ENCODE measurements around the gene GRHPR.
"Not testable (repeated sequence)": the region's sequence is repeated elsewhere in the genome, so short reads cannot be mapped to it uniquely, and the experiment has no call there.

Gene GRHPR

DNA sequence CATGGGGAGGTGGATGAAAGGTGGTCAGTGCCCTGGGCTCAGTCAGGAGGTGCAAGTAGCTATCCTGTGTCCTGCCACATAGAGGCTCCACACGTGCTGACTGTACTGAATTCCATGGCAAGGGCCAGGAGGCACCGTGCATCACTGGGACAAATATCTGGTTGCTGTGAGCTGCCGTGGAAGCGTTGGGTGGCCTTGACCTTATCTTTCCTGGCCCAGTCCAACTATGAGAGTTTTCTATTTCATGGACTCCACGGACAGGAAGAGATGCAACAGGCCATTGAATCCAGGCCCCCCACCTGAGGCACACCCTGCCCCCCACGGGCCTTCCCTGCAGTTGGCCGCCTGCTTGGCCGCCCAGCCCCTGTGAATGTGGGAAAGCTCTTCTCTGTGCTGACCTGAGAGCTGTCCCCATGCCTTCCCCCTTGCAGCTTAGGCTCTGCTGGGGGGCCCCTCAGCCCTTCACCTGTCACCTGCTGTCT is 1.7 kb downstream of the GRHPR start:
- no peak for DNase-seq

DNA sequence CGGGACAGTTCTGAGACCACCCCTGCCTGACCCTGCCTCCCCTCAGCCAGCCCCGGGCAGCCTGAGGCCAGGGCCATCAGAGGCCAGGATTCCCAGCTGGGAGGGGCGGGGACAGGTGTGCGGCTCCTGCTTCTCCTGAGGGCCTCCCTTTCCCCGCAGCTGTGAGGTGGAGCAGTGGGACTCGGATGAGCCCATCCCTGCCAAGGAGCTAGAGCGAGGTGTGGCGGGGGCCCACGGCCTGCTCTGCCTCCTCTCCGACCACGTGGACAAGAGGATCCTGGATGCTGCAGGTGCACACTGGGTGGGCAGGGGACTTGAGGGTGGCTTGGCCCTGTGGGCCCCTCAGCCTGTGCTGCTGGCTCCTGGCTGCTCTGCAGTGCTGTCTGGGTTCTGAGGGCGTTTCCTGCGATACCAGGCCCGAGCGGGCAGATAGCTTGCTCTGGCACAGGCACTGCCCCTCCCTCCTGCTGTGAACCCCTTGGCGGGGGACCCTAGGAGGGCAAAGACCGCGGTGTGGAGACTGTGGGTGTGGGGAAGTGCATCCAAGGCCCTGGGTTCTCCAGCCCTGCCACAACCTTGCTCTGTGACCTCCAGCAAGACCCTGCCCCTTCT is 2.3 kb downstream of the GRHPR start:
- no peak for DNase-seq

DNA sequence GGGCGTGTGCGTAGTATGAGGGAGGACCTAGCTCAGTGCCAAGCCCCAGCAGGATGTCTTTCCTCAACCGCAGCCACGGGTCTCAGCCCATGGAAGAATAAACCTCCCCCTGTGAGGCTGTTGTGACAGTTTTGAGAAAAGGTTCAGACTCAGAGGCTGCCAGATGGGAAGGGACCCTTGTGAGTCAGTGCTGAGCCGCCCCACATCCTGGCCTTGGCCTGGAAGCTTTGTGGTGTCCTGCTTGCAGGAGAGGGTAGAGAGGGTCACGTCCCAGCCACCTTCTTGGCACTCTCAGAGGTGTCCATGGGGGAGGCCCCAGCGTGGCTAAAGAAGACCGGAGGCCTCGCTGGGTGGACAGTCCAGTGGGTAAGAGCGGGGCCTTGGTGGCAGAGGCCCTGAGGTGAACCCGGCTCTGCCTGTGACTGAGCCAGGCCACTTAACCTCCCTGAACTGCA is 2.8 kb downstream of the GRHPR start:
- DNase-seq = no peak

DNA sequence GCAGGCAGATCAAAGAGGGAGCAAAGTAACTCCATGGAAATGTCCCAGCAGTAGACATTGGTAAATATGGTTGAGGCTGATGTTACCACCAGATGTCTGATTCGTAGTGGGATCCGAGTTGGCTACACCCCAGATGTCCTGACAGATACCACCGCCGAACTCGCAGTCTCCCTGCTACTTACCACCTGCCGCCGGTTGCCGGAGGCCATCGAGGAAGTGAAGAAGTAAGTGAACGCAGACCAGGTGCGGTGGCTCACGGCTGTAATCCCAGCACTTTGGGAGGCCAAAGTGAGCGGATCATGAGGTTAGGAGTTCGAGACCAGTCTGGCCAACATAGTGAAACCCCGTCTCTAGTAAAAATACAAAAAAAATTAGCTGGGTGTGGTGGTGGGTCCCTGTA is 3.9 kb downstream of the GRHPR start:
- not testable (repeated sequence) for DNase-seq

DNA sequence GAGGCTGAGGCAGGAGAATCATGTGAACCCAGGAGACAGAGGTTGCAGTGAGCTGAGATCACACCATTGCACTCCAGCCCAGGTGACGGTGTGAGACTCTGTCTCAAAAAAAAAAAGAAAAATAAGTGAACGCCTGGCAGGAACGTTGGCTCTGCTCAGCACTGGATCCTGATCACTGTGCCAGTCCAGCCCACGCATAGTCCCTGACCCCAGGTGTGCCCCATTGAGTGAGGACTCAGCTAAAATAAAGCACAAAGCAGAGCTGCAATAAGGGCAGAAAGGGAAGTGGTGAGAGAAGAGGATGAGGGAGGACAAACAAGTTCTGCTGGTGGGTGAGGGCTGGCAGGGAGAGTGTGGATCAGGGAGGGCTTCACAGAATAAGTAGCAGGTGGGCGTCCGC is 4.3 kb downstream of the GRHPR start:
- no peak for DNase-seq

DNA sequence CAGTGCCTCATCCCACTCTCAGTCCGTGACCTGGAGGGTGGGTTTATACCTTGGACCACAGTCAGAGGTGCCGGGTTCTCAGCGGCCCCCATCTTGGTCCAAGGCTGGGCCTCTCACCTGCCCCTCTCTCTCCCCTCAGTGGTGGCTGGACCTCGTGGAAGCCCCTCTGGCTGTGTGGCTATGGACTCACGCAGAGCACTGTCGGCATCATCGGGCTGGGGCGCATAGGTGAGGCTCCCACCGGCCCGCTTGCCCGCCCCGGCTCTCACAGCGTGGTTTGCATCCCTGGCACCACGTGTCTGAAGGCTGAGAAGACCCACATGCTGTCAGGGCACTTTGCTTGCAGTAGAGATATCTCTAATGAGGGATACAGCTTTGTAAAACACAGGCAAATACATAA is 5.8 kb downstream of the GRHPR start:
- DNase-seq = no peak

DNA sequence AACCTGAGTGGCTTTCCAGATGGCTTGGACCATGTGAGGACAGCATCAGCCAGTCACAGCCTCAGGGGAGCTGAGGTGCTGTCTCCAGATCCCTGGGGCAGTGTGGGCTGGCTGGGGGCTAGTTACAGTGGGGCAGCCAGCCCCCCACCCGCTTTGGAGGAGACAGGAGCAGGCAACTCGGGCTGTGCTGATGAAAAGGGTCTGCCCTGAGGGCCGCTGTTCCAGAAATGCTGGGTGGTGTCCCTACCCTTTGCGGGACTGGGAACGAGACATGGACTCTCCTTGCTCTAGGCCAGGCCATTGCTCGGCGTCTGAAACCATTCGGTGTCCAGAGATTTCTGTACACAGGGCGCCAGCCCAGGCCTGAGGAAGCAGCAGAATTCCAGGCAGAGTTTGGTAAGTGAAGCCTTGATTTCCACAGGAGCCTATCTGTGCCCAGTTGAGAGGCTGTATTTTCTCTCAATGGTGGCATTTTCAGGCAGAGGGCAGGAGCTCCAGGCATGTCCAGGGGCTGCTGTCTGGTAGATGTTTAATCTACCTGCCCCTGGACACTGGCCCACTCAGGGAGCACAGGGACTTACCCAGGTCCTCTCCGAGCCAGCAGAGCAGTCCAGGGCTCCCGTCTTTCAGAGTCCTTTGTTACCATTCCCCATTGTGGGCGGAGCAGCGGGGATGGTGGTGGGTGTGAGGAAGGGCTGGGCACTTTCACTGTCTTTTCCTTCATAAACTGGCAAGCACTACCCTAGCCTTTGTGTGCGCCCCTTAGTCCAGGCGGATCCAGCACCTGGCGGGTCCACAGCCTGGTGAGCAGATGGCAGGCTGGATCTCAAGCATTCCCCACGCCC is 7.2 kb downstream of the GRHPR start:
- no peak for DNase-seq

DNA sequence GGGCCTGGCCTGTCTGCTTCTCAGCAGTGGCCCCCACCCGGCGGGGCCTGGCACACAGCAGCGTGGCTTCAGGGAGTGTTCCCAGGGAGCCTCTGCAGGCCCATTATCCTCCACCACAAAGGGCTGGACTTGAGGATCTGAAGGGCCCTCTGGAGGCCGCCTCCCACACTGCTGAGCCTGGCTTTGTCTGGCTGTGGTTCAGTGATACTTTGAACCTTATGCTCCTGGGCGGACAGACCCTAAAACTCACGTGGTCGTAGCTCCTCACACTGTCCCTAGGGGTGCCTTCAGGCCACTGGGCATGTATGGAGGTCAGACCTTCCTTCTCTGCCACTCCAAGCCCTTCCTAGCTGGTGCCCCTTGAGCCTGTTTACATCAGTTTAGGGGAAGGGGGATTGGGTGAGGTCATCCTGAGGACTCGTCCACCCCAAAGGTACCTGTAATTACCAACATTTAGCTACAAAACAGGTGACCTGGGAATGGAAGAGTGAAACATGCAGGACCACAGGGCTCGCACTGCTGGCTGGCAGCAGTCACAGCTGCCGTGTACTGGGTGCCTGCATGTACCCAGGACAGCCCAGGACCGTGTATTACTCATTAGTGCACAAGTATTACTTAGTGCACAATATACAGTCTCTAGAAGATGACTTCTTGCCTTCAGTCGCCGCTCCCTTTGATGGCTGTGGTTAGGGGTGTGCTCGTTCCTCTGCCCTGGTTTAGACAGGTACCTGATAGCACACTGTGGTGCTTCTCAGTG is 8.5 kb downstream of the GRHPR start:
- DNase-seq = peak; percentile 35

DNA sequence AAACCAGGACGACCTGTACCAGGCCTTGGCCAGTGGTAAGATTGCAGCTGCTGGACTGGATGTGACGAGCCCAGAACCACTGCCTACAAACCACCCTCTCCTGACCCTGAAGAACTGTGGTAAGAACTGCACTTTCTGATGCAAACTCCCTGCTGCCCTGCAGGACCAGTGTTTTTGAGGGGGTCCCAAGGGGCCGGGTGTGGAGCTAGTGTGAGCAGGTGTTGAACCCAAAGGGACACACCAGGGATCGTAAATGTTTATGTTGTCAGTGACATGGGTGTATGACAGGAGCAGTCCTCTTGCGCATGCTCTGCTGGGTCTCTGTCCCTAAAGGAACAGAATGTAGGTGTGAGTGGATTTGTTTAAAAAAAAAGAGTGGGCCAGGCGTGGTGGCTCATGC is 9.5 kb downstream of the GRHPR start:
- no peak for DNase-seq

DNA sequence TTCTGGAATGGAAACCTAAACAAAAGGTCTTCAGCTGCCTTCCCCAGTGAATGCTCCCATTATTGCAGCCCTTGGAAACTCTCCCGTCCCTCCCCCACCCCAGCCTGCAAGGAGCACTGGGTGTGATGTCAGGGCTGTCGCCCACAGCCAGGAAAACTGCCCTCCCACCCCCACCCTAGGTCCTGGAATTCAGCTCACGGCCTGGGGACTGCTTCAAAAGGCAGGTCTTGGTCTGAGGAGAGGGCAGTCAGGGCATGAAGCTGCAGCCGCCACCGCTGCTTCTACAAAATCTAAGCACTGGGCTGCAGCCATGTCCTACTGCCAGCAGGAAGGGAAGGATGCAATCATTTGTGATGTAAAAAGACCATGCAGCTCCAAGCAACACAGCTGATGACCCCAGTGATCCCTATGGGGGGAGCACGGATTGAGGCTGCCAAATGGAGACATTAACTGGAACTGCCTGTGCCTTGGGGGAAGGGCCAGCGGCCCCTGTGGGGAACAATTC is 11.4 kb downstream of the GRHPR start:
- no peak for DNase-seq

DNA sequence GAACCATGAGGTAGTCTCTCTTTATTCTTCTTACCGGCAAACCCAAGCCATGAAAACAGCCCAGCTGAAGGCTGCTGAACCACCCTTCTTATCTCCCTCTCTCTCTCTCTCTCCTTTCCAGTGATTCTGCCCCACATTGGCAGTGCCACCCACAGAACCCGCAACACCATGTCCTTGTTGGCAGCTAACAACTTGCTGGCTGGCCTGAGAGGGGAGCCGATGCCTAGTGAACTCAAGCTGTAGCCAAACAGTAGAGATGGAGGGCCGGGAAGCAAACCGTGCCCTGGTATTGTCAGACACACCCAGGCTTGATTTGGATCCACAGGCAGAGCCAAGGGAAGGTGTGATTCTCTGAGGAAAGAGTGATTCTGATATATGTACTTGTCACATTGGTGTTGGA is 14.0 kb downstream of the GRHPR start:
- no peak for DNase-seq

DNA sequence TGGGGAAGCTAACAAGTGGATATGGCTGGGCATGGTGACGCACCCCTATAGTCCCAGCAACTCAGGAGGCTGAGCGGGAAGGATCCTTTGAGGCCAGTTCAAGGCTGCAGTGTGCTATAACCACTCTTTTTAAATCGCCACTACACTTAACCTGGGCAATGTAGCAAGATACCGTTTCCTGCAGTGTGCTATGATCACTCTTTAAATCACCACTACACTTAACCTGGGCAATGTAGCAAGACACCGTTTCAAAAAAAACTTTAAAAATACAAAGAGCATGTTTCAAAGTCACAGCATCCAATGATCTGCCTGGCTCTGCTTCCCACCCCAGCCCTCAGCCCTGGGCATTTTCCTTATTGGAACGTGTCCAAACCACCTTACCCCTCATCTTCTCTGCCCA is 14.5 kb downstream of the GRHPR start:
- DNase-seq = no peak

DNA sequence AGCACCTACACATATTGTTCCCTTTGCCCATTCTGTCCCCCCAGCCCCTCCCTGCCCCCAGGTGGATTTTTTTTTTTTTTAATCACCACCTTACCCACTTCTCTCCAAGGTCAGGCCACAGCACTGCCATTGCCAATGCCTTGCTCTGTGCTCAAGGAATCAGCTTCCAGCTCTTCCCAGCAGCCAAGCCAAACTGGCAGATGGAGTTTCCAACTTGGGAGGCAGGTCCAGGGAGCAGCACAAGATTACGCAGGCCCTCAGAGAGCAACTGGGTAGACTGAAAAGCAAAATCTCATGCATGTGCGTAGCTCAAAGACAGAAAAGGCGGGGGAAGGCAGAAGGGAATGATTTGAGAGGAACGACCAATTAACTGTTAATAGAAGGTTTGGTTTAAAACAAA is 15.1 kb downstream of the GRHPR start:
- no peak for DNase-seq

DNA sequence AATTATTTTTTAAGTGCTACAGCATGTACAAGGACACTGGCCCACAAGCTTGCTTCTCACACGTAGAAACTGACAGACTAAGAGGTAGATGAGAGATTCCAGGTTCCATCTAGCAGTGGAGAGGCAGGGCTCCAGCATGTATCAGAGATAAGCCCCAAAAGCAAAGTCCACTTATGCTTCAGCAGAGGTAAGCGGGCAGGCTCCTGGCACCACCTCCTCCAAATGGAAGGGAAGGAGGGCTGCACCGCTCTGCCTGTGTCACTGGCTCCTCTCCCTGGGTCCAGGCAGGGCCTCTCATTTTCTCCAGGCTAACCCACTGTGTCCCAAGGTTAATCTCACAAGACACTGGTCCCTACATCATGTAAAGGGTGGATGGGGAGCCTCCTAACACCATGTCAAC is 15.9 kb downstream of the GRHPR start:
- no peak for DNase-seq

DNA sequence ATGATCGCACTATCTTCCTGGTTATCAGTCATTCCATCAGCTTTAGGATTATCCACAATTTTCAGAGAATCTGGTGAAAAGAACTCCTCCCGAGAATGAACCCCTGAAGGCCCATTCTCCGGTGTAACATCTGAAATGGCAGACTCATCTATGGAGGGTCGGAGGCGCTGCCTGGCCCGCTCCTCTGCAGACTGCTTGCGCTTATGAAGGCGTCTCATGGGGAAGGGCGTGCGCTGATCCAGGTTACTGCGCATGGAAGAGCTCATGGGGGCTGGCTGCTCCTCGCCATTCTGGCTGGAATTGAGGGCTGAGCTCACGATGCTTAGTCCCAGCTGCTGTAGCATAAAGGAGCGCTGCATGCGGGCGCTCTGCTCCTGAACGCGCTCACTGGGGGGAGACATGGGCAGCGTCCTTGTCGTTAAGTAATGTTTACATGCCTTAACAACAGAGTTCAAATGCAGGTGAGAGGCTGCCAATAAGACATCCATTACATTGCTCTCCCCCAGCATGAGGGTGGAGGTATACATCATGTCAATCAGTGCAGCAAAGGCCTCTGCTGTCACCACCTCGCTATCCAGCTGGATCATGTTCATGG is 19.4 kb downstream of the GRHPR start:
- no peak for DNase-seq

DNA sequence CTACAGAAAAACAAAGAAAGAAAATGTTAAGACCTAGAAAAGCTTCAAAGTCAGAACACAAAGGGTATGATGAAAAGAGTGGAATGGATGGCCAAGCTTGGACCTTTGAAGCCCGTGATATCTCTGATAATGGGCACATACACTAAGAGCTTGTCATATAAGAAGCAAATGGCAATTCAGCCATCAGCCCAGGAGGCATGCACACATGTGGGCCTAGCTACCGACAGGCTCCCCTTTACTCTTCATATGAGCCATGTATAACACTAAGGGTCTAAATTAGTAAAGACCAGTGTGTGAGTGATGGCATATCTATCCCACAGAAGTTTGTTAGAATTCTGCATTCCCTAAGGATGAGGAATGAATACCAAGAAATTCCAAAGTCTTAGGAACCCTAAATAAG is 20.1 kb downstream of the GRHPR start:
- no peak for DNase-seq

DNA sequence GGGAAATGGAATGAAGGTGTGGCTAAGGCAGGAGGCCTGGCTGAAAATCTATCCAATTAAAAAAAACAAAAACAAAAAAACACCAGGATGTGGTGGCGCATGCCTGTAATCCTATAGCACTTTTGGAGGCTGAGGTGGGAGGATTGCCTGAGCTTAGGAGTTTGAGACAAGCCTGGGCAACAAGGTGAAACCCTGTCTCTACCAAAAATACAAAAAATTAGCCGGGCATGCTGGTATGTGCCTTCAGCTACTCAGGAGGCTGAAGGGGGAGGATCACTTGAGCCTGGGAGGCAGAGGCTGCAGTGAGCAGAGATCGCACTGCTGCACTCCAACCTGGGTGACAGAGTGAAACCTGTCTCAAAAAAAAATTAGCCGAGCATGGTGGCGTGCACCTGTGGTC is 21.1 kb downstream of the GRHPR start:
- no peak for DNase-seq

DNA sequence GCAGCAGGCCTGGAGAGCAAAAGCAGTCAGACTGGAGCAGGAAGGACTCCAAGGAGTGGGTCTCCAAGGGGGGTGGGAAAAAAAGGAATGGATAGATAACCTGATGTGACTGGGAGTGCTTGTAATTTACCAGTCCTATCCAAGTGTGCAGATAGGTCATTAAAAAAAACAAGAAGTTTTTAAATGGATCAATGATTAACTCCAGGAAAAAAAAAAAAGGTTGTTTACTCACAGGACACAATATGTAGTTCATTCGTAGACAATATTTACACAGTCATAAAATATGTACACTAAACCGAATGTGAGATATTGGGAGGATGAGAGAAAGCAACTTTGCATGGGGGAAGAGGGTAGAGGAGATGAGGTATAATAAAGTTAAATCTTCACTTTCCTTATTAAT is 22.4 kb downstream of the GRHPR start:
- no peak for DNase-seq

DNA sequence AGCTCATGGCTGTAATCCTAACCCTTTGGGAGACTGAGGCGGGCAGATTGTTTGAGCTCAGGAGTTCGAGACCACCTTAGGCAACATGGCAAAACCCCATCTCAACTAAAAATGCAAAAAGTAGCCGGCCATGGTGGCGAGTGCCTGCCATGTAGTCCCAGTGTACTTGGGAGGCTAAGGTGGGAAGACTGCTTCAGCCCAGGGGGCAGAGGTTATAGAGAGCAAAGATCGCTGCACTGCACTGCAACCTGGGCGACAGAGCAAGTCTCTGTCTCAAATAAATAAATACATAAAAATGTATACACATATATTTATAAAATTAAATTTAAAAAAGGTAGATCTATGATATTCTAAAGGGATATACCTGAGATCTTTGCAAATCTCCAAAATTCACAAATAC is 23.3 kb downstream of the GRHPR start:
- no peak for DNase-seq

DNA sequence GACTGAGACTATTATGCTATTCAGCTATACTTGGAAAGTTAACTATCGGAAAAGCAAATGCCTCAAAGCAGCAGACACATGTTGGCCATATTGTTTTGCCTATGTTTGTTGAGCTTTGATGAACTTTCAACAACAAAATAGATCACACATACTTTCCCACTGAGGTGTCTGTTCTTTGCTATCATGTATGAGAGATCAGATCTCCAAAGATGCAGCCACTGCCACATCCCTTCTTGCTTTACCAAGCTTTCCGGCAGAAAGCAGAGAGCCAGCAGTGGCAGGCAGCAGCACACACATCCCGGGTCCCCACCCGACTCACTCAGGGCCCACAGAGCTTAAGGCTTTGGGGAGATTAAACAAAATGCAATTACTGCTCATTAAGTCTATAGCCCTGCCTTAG is 23.9 kb downstream of the GRHPR start:
- no peak for DNase-seq

DNA sequence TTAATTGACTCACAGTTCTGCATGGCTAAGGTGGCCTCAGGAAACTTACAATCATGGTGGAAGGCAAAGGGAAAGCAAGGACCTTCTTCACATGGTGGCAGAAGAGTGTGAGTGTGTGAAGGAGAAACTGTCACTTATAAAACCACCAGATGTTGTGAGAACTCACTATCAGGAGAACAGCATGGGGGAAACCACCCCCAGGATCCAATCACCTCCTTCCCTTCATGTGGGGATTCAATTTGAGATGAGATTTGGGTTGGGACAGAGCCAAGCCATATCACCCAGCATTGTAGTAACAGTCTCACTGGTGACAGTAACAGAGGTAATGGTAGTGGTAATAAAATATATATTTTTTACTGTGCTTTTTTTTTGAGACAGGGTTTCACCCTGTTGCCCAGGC is 24.6 kb downstream of the GRHPR start:
- DNase-seq = no peak

DNA sequence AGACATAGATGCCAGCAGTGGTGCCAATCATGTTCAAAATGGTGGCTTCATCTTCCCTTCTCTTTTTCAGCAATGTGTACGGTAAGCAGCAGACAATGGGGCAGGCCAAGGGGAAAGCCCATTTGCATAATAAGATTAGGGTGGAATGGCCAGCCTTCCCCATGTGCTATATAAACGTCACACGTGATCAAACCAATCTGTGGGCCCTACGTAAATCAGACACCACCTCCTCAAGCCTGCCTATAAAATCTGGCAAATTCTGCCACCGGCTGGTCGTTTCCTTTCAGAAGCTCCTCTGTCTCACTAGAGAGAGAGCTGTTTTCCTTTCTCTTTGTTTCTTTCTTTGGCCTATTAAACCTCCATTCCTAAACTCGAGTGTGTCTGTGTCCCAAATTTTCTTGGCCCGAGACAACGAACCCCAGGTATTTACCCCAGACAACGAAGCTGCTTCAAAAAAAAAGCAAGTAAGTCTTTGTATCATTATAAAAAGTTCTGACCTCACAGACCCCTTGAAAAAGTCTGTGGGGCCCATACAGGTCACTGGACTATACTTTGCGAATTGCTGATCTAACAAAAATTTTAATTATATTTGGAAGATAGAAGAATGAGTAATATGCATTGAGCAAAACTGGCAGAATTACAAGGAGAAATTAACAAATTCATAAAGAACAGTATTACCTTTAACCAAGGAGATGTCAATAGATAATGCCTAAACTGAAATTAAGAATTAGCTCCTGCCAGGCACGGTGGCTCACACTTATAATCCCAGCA is 27.6 kb downstream of the GRHPR start:
- no peak for DNase-seq
